ENCODE measurements around the gene BCL2L1.
A peak's percentile ranks its signal among the peaks of the same experiment; 100 is the strongest.
"Not testable (repeated sequence)": the region's sequence is repeated elsewhere in the genome, so short reads cannot be mapped to it uniquely, and the experiment has no call there.

Gene BCL2L1

GRCh38 chr20:31722257-31723068 lies at the start of gene BCL2L1:
TSS of gene BCL2L1 (minus strand) at chr20:31722868. CDS start at chr20:31722218, 650 bp downstream.
- peak; percentile 85 for DNase-seq (ENCODE audit: low spot score)

- no peak for DNase-seq (ENCODE audit: low spot score)
These were observed 47.6 kb upstream of the BCL2L1 start for GRCh38 chr20:31770243-31770642.

GRCh38 chr20:31769681-31770080 lies 47.0 kb upstream of the BCL2L1 start:
- no peak for DNase-seq (ENCODE audit: low spot score)

- DNase-seq (ENCODE audit: low spot score) = no peak
These were observed 45.1 kb upstream of the BCL2L1 start for GRCh38 chr20:31767805-31768204.

DNA sequence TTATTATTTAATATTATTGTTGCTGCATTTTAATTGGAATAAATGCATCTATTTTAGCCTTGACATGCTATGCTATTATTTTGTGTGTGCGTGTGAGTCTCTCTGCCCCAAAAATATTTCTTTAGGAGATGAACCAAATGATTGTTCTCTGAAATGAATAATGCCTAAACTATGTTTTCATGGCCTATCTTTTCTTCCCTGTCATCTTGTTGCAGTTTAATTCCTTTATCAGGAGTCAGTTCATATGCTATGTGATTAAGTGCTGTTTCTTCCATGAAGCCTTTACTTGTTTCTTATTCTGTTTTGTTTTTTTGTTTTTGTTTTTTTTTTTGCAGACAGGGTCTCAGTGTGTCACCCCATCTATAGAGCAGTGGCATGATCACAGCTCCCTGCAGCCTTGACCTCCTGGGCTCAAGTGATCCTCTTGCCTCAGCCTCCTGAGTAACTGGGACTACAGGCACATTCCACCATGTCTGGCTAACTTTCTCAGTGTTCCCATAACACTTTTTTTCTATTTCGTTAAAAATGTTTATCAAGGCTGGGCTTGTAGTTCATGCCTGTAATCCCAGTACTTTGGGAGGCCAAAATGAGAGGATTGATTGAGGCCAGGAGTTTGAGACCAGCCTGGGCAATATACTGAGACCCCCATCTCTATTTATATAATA lies 42.1 kb upstream of the BCL2L1 start:
- DNase-seq (ENCODE audit: low spot score) = no peak

DNA sequence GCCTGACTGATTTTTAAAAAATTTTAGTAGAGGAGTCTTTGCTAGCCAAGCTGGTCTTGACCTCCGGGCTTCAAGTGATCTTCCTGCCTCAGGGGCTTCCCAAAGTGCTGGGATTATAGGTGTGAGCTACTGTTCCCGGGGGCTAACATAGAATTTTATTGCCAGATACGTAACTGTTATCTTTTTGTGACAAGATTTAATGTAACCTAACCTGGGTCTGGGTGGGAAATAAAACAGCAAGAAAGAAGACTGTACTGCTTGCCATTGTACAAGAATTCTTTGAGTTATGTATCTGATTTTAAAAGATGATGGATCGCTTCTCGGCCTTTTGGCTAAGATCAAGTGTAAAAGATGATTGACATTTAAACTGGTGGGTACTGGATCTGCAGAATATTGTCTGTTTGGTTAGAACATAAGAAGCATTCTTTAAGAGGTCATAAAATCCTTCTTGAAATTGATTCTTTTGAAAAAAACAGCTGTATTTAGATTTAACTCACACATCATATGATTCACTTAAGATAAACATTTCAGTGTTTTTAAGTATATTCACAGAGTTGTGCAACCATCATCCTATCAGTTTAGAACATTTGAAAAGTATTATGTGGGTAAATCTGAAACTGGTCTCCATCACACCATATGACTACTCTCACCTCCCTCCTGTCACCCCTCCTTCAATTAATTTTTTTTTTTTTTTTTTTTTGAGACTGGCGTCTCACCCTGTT lies 38.0 kb upstream of the BCL2L1 start:
- DNase-seq (ENCODE audit: low spot score) = no peak

- no peak for DNase-seq (ENCODE audit: low spot score)
These were observed 37.3 kb upstream of the BCL2L1 start for GRCh38 chr20:31759836-31760518.

DNA sequence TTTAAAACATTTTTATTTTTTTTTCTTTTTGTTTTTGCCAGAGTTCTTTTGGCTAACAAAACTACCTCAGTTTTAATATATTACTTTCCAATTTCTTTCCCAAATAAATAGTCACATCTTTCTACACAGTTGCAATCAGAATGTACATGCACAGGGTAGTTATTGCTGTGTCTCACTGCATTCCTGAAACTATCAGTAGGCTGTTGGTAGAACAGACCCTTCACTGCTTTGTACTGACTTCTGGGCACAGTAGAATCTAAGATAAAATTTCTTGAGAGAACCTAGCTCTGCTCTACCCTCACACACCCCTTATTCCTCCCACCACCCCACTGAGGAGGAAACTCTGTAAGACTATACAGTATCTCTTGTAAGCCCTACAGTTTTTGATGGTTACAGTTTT lies 36.3 kb upstream of the BCL2L1 start:
- DNase-seq (ENCODE audit: low spot score) = no peak

DNA sequence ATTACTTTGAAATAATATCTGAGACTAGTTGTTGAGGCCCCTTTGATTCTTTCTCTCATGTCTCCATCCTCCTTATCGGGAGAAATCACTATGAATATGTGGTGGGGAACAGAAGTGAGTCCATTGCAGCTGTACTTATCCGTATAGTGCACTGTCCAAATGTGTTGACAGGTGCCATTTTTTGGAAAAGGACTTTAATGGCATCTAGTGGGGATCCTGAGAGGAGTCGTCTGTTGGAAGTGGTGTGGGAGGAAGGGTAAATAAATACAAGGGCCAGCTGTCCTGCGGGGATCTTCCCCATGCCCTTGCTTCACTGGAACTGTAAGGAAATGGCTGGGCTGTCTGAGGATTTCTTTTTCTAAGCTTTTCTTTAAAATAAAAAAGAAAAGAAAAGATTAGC lies 35.9 kb upstream of the BCL2L1 start:
- DNase-seq (ENCODE audit: low spot score) = no peak

- DNase-seq (ENCODE audit: low spot score) = no peak
These were observed 34.6 kb upstream of the BCL2L1 start for GRCh38 chr20:31757254-31757653.

DNA sequence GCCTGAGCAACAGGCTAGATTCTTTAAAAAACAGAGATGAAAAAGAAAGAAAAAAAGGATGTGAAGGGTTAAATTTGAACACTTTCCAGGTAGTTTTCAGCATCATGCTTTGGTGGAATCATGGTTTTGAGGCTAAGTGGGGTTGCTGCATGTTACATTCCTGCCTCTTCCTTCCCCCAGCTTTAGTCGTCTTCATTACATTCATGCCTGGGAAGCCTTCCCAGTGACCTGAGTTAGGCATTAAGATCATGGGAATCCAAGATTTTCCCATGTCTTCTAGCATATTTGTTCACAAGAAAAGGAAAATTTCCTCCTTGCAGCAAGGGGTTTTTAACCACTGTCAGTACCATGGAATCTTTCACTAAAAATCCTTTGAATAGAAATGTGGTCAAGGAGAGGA lies 28.5 kb upstream of the BCL2L1 start:
- DNase-seq (ENCODE audit: low spot score) = no peak

DNA sequence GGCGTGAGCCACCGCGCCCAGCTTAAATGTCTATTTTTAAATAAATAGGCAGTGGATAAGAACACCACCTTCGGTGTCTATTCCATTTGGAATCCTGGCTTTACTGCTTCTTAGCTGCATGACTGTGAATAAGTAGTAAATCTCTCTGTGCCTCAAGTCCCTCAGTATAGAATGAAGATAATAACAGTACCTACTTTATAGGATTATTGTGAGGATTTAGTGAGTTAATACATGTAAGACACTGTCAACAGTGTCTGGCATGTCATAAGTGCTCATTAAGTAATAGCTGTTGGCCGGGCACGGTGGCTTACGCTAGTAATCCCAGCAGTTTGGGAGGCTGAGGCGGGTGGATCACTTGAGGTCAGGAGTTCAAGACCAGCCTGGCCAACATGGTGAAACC lies 26.6 kb upstream of the BCL2L1 start:
- peak; percentile 52 for DNase-seq (ENCODE audit: low spot score)

DNA sequence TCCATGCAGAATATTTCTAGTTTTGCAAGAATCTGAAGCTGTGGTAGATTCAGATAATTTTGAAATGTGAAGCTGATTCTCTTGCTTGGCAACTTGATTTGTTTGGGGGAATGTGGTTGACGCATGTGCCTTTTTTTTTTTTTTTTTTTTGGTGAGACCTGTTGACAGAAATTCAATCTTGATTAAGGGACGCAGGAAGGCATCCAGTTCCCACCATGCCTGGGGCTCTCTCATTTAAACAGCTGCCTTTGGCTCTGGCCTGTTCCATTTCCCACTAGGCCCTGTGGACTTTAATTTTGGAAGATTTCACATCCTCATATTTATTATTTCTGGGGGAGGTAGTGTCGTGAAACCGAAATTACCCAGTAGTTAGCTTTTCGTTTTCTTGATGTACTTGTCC lies 25.0 kb upstream of the BCL2L1 start:
- DNase-seq (ENCODE audit: low spot score) = no peak

- not testable (repeated sequence) for DNase-seq (ENCODE audit: low spot score)
These were observed 24.4 kb upstream of the BCL2L1 start for GRCh38 chr20:31747028-31747427.

DNA sequence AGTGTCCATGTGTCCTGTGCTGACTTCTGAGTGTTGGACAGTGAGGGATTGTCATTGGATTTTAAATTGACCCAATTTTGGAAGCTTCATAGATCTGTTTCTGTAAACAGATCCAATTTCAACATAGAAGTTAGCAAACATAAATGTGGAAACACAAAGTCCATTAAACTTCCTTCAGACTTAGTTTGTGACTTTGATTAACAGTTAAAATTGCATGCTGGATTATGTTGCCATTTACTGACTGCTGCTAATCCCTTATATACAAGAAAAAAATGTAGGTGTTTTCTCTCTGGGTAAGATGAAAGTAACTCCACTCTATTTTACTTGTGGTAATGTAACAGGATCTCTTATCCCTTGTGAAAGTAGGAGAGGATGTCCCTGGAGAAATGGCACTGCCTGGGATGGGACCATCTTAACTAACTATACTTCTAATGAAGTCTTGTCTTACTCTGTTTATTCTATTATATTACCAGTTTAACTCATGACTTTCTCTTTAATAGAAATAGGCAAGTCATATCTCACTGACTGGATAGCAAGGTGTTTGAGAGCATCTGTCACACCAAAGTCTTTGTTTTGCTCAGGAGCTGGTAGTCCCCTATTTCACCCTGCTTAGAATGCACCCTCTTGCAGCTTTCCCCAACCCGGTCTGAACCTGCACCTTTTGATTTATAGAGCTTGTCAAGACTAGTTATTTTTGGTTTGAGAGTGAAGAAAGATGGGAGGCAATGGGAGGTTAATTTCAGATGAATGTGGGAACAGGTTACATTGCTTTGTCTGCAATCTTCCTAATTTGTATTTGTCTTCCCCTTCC lies 23.6 kb upstream of the BCL2L1 start:
- no peak for DNase-seq (ENCODE audit: low spot score)

- no peak for DNase-seq (ENCODE audit: low spot score)
These were observed 18.1 kb upstream of the BCL2L1 start for GRCh38 chr20:31740656-31741323.

DNA sequence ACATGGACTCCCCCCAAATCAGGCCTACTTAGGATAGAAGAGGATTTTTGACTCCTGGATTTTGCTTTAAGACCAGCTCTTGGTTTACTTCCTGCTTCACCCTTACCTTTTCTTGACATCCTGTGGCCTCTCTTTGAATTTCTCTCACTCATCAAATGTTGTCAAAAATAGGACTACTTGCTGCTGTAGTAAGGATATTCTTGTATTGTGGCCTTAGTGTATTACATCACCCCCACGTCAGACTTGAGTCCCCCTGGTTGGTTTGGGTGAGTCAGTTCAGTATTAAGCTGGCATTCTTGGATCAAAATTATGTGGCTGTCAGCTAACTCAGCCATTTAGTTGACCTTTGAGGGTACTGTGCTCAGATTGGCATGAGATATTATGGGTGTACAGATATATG lies 17.5 kb upstream of the BCL2L1 start:
- DNase-seq (ENCODE audit: low spot score) = no peak

DNA sequence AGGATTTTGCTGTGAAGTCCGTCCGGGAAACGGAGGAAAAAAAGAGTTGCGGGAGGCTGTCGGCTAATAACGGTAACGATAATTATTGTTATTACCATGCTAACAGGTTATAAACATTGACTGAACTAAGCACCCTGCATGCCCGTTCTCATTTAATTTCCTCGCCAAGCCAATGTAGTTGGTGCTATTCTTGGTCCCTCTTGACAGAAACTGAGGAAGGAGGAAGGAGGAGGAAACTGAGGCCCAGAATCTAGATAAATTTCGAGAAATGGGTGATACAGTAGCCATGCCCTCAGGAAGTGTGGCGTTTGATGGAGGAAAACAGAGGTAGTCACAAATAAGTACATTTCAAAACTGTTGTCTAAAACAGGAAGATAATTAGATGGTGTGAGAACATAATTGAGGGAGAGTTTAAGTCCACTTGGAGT lies 16.9 kb upstream of the BCL2L1 start:
- DNase-seq (ENCODE audit: low spot score) = no peak

DNA sequence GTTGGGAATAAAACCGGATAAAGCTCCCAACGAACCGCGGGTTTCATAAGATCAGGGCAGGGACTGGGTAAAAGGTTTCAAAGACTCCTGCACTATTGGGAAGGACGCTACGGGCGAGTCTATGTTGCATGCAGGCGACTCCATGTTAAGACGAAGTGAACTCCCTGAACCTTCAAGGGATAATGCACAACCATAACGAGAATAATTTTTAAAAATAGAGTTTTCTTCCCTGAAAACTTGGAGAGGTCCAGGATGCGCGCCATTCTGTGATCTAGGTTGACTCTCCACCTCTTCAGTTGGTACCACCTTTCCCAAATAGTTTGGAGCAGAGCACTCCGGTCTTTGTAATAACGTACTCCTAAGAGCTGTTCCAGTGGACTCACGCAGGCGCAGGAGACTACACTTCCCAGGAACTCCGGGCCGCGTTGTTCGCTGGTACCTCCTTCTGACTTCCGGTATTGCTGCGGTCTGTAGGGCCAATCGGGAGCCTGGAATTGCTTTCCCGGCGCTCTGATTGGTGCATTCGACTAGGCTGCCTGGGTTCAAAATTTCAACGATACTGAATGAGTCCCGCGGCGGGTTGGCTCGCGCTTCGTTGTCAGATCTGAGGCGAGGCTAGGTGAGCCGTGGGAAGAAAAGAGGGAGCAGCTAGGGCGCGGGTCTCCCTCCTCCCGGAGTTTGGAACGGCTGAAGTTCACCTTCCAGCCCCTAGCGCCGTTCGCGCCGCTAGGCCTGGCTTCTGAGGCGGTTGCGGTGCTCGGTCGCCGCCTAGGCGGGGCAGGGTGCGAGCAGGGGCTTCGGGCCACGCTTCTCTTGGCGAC lies 16.3 kb upstream of the BCL2L1 start, which contains the start of gene TPX2:
TPX2 (plus strand) TSS at position 562 of the 821 bp plus-strand sequence. CDS start 18,187 bp downstream, outside the sequence.
- DNase-seq (ENCODE audit: low spot score) = peak; percentile 95

GRCh38 chr20:31731321-31731717 lies 8.7 kb upstream of the BCL2L1 start:
- no peak for DNase-seq (ENCODE audit: low spot score)
